Liver (tissue), 9 donors: ENCODE data around the gene NOP14. TPM values are rescaled to one million over a fixed set of nuclear protein-coding genes. Genes with fewer than 3 reads are reported as not detected.

Source experiments
- DNase-seq: peaks from one replicate; pipeline ENCODE4 v3.0.0-alpha.2; 2017; ENCODE audit warnings: low spot score
- H3K27ac ChIP-seq, 2 donors: one replicate each; pipeline ENCODE4 v1.7.0; 2013; ENCODE audit warnings: inconsistent platforms in 2 of 2, low read length in 2 of 2, control low read depth in 1 of 2, low read depth in 1 of 2, mild to moderate bottlenecking in 1 of 2
- H3K27me3 ChIP-seq, 4 donors: one replicate each; pipeline versions ENCODE4 v1.6.1 to v1.7.0; 2013; ENCODE audit warnings: low read length in 3 of 4, inconsistent platforms in 1 of 4, mild to moderate bottlenecking in 1 of 4, moderate library complexity in 1 of 4; ENCODE audit not compliant: control insufficient read depth in 4 of 4, insufficient read depth in 4 of 4
- H3K36me3 ChIP-seq, 4 donors: one replicate each; pipeline versions ENCODE4 v1.6.1 to v1.7.0; 2013; ENCODE audit warnings: low read length in 3 of 4, mild to moderate bottlenecking in 3 of 4, low read depth in 1 of 4, moderate library complexity in 1 of 4; ENCODE audit not compliant: control insufficient read depth in 4 of 4, insufficient read depth in 3 of 4
- H3K4me1 ChIP-seq, 4 donors: one replicate each; pipeline versions ENCODE4 v1.6.1 to v1.7.0; 2013; ENCODE audit warnings: low read length in 3 of 4, mild to moderate bottlenecking in 3 of 4, moderate library complexity in 1 of 4; ENCODE audit not compliant: control insufficient read depth in 4 of 4, insufficient read depth in 4 of 4
- H3K4me3 ChIP-seq, 3 donors: one replicate each; pipeline versions ENCODE4 v1.6.1 to v1.7.0; 2013; ENCODE audit warnings: low read length in 3 of 3, control low read depth in 1 of 3, low read depth in 1 of 3, mild to moderate bottlenecking in 1 of 3
- H3K9ac ChIP-seq, 2 donors: one replicate each; pipeline ENCODE4 v1.7.0; 2013; ENCODE audit warnings: low read length in 2 of 2, mild to moderate bottlenecking in 2 of 2, moderate library complexity in 2 of 2, control low read depth in 1 of 2, low read depth in 1 of 2
- H3K9me3 ChIP-seq, 4 donors: one replicate each; pipeline versions ENCODE4 v1.6.1 to v1.7.0; 2013; ENCODE audit warnings: low read length in 3 of 4; ENCODE audit not compliant: control insufficient read depth in 4 of 4
- ATF3 ChIP-seq: IDR thresholded peaks from 2 replicates; pipeline ENCODE4 v1.6.1; 2016; ENCODE audit warnings: antibody characterized with exemption
- EGR1 ChIP-seq, 2 donors: IDR thresholded peaks; 2 replicates each; pipeline ENCODE4 v1.6.1; 2016 to 2018; ENCODE audit warnings: antibody characterized with exemption in 2 of 2, low read depth in 2 of 2
- FOXA1 ChIP-seq: IDR thresholded peaks from 2 replicates; pipeline ENCODE4 v1.6.1; 2016; ENCODE audit warnings: antibody characterized with exemption
- FOXA2 ChIP-seq: IDR thresholded peaks from 2 replicates; pipeline ENCODE4 v1.6.1; 2016; ENCODE audit warnings: antibody characterized with exemption
- GABPA ChIP-seq, 2 donors: IDR thresholded peaks in 1 of 2; conservative IDR thresholded peaks in 1 of 2; 2 replicates each; pipeline ENCODE4 v1.6.1; 2016; ENCODE audit warnings: antibody characterized with exemption in 2 of 2, mild to moderate bottlenecking in 1 of 2, moderate library complexity in 1 of 2
- HNF4A ChIP-seq, 2 donors: conservative IDR thresholded peaks; 2 replicates each; pipeline ENCODE4 v1.6.1; 2016; ENCODE audit warnings: antibody characterized with exemption in 2 of 2, mild to moderate bottlenecking in 2 of 2
- HNF4G ChIP-seq: IDR thresholded peaks from 2 replicates; pipeline ENCODE4 v1.6.1; 2016; ENCODE audit warnings: antibody characterized with exemption
- JUND ChIP-seq, 2 donors: IDR thresholded peaks; 2 replicates each; pipeline ENCODE4 v1.6.1; 2016; ENCODE audit warnings: antibody characterized with exemption in 2 of 2
- MAX ChIP-seq: IDR thresholded peaks from 2 replicates; pipeline ENCODE4 v1.6.1; 2016; ENCODE audit warnings: antibody characterized with exemption
- NR2F2 ChIP-seq: IDR thresholded peaks from 2 replicates; pipeline ENCODE4 v1.6.1; 2016; ENCODE audit warnings: antibody characterized with exemption
- RAD21 ChIP-seq, 2 donors: IDR thresholded peaks; 2 replicates each; pipeline ENCODE4 v1.6.1; 2016; ENCODE audit warnings: antibody characterized with exemption in 2 of 2, mild to moderate bottlenecking in 2 of 2
- RXRA ChIP-seq, 2 donors: IDR thresholded peaks; 2 replicates each; pipeline ENCODE4 v1.6.1; 2017 to 2018; ENCODE audit warnings: antibody characterized with exemption in 2 of 2, mild to moderate bottlenecking in 1 of 2
- SP1 ChIP-seq: IDR thresholded peaks from 2 replicates; pipeline ENCODE4 v1.6.1; 2018; ENCODE audit warnings: antibody characterized with exemption, mild to moderate bottlenecking
- TAF1 ChIP-seq: conservative IDR thresholded peaks from 2 replicates; pipeline ENCODE4 v1.6.1; 2016; ENCODE audit warnings: antibody characterized with exemption, mild to moderate bottlenecking
- YY1 ChIP-seq: IDR thresholded peaks from 2 replicates; pipeline ENCODE4 v1.6.1; 2016; ENCODE audit warnings: antibody characterized with exemption, mild to moderate bottlenecking
- WGBS: extraction: QIAGEN DNeasy Blood & Tissue Kit; methylation state at CpG from one replicate; pipeline ENCODE4 v1.1.7; 2013; 5-methylcytosine and 5-hydroxymethylcytosine counted together
- polyA plus RNA-seq, 2 donors: library from polyadenylated mRNA; stranded (reverse) in 1 of 2; unstranded in 1 of 2; fragments of 200-250 nt in 1 of 2; fragments of >200 nt in 1 of 2; fragmentation: Nextera tagmentation in 1 of 2; extraction: Ambion mirVana in 1 of 2; gene quantifications; one replicate each; pipeline versions ENCODE4 v1.2.1 to v1.2.3, GENCODE V29; 2013 to 2015
- total RNA-seq, 2 donors: library from RNA; depleted of rRNA; stranded (reverse); fragments of >200 nt; gene quantifications; one replicate each; pipeline ENCODE4 v1.2.3, GENCODE V29; 2014
- TF ChIP-seq, protein P1 (sequence below): IDR thresholded peaks from 2 replicates; pipeline ENCODE4 v1.6.1; 2016; ENCODE audit warnings: antibody characterized with exemption, mild to moderate bottlenecking
- TF ChIP-seq, protein P2 (sequence below): fragments of 150-350 bp; IDR thresholded peaks from 2 replicates; pipeline ENCODE4 v1.5.1; 2017; ENCODE audit warnings: improper control_type of control experiment, low read depth, low read length; ENCODE audit not compliant: missing input control
- TF ChIP-seq, protein P3 (sequence below): IDR thresholded peaks from 2 replicates; pipeline ENCODE4 v1.6.1; 2016; ENCODE audit warnings: antibody characterized with exemption
- donor health status: healthy.
- donor health status: healthy.
- donor health status: healthy.
- donor health status: healthy.
- donor health status: healthy.

Gene NOP14
- total and polyA plus RNA-seq, 4 donors: 10.5 to 22.9 (median 14.4) TPM

DNA sequence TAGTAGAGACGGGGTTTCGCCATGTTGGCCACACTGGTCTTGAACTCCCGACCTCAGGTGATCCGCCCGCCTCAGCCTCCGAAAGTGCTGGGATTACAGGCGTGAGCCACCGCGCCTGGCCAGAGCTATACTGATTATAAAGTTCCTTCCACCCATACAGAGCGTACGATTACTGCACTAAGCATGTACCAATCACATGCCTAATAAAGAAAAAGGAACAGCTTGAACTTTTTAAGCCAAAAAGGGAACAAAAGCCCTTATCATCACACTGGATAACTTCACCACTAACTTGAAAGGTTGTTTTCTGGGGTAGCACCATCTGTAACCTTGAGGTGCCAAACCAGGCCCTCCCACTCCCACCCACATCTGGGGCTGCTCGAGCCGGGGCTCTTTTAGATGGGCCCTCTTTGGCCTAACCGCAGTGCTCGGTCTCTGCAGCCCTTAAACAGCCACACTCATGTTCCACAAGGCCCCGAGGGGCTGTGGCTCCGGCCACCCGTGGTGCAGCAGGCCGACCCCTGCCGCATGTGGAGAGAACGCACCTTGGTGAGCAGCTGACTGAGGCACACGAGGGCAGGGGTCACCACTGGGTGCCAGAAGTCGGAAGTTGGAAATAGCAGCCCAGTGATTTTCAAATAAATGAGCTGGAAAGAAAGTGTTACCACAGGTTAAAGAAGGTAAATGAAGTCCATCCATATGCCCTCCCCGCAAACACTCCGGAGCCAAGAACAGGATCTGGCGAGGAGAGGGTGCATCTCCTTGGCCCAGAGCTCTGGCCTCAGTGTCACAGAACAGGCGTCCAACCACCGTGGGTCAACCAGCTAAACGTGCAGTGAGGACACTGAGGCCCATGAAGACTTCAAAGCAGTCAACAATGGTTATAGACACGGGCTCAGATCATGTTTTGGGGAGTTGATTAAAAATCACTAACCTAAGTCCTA lies 18.4 kb downstream of the NOP14 start:
- no peak for DNase-seq
- no peak overlapping the region for H3K27ac ChIP-seq
- 92% methylated on average over 30 of the region's 30 CpGs for WGBS
- H3K36me3 ChIP-seq: peaks cover 27 to 69% (median 45%) of the 10 kb centered on the region in 4 donors
- no peak overlapping the region for H3K4me3 ChIP-seq
- H3K9ac ChIP-seq: no peak overlapping the region
- TF ChIP-seq RXRA (IDR thresholded peaks at IDR 0.05) (no peak), FOXA2 (no peak), SP1 (no peak), TAF1 (no peak), RAD21 (IDR thresholded peaks at IDR 0.05) (no peak), MAX (no peak), FOXA1 (no peak), JUND (IDR thresholded peaks at IDR 0.05) (no peak)
- TF ChIP-seq, protein P1, sequence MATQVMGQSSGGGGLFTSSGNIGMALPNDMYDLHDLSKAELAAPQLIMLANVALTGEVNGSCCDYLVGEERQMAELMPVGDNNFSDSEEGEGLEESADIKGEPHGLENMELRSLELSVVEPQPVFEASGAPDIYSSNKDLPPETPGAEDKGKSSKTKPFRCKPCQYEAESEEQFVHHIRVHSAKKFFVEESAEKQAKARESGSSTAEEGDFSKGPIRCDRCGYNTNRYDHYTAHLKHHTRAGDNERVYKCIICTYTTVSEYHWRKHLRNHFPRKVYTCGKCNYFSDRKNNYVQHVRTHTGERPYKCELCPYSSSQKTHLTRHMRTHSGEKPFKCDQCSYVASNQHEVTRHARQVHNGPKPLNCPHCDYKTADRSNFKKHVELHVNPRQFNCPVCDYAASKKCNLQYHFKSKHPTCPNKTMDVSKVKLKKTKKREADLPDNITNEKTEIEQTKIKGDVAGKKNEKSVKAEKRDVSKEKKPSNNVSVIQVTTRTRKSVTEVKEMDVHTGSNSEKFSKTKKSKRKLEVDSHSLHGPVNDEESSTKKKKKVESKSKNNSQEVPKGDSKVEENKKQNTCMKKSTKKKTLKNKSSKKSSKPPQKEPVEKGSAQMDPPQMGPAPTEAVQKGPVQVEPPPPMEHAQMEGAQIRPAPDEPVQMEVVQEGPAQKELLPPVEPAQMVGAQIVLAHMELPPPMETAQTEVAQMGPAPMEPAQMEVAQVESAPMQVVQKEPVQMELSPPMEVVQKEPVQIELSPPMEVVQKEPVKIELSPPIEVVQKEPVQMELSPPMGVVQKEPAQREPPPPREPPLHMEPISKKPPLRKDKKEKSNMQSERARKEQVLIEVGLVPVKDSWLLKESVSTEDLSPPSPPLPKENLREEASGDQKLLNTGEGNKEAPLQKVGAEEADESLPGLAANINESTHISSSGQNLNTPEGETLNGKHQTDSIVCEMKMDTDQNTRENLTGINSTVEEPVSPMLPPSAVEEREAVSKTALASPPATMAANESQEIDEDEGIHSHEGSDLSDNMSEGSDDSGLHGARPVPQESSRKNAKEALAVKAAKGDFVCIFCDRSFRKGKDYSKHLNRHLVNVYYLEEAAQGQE: no peak
- H3K9me3 ChIP-seq: no peaks in the 10 kb centered on the region
- no peaks in the 10 kb centered on the region for H3K27me3 ChIP-seq
- H3K4me1 ChIP-seq: peaks cover 8 to 29% (median 22%) of the 10 kb centered on the region in 4 donors

DNA sequence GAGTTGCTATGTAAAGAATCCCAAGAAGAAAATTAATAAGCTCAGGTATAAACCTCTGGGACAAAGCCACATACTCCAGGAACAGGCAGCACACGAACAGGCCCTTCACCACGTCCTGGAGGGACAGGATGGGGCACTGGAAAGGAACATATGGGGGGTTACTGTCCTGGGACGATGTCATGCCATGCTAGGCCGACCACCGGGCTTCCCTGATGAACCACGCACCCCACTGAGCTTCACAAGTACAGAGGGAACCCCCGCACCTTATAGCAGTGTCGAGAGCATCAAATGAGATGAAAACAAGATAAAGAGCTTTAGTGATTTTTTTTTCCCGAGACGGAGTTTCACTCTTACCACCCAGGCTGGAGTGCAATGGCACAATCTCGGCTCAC lies 19.1 kb downstream of the NOP14 start:
- no peak overlapping the region for H3K4me3 ChIP-seq
- peaks cover 30 to 70% (median 46%) of the 10 kb centered on the region in 4 donors for H3K36me3 ChIP-seq
- no peak overlapping the region for H3K9ac ChIP-seq
- WGBS: 87% methylated on average over 11 of the region's 11 CpGs
- peaks cover 8 to 28% (median 22%) of the 10 kb centered on the region in 4 donors for H3K4me1 ChIP-seq
- TF ChIP-seq FOXA2 (no peak), YY1 (no peak), HNF4A (conservative IDR thresholded peaks at IDR 0.05) (no peak), HNF4G (no peak), GABPA (IDR thresholded peaks at IDR 0.05 in 1 of 2, conservative IDR thresholded peaks at IDR 0.05 in 1 of 2) (no peak), RXRA (IDR thresholded peaks at IDR 0.05) (no peak), EGR1 (IDR thresholded peaks at IDR 0.05; ENCODE audit: low read depth in 2 of 2) (no peak), JUND (IDR thresholded peaks at IDR 0.05) (no peak), MAX (no peak), TAF1 (no peak), FOXA1 (no peak), SP1 (no peak), NR2F2 (no peak), ATF3 (no peak), RAD21 (IDR thresholded peaks at IDR 0.05) (no peak)
- TF ChIP-seq, protein P1: no peak
- TF ChIP-seq, protein P2, sequence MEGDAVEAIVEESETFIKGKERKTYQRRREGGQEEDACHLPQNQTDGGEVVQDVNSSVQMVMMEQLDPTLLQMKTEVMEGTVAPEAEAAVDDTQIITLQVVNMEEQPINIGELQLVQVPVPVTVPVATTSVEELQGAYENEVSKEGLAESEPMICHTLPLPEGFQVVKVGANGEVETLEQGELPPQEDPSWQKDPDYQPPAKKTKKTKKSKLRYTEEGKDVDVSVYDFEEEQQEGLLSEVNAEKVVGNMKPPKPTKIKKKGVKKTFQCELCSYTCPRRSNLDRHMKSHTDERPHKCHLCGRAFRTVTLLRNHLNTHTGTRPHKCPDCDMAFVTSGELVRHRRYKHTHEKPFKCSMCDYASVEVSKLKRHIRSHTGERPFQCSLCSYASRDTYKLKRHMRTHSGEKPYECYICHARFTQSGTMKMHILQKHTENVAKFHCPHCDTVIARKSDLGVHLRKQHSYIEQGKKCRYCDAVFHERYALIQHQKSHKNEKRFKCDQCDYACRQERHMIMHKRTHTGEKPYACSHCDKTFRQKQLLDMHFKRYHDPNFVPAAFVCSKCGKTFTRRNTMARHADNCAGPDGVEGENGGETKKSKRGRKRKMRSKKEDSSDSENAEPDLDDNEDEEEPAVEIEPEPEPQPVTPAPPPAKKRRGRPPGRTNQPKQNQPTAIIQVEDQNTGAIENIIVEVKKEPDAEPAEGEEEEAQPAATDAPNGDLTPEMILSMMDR: no peak
- TF ChIP-seq, protein P3, sequence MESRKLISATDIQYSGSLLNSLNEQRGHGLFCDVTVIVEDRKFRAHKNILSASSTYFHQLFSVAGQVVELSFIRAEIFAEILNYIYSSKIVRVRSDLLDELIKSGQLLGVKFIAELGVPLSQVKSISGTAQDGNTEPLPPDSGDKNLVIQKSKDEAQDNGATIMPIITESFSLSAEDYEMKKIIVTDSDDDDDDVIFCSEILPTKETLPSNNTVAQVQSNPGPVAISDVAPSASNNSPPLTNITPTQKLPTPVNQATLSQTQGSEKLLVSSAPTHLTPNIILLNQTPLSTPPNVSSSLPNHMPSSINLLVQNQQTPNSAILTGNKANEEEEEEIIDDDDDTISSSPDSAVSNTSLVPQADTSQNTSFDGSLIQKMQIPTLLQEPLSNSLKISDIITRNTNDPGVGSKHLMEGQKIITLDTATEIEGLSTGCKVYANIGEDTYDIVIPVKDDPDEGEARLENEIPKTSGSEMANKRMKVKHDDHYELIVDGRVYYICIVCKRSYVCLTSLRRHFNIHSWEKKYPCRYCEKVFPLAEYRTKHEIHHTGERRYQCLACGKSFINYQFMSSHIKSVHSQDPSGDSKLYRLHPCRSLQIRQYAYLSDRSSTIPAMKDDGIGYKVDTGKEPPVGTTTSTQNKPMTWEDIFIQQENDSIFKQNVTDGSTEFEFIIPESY: no peak
- no peaks in the 10 kb centered on the region for H3K27me3 ChIP-seq
- H3K27ac ChIP-seq: no peak overlapping the region
- no peaks in the 10 kb centered on the region for H3K9me3 ChIP-seq
- DNase-seq: no peak
